ENCODE data around the gene SMARCC1.

The SMARCC1 gene

GRCh38 chr3:47571391-47572175 is 210.1 kb downstream of the SMARCC1 start:
- H3K4me3 ChIP-seq (ENCODE audit: insufficient read depth, low read depth, low read length, poor library complexity, severe bottlenecking): no peak overlapping the region
- DNase-seq: no peak
- no peaks in the 10 kb centered on the region for H3K4me1 ChIP-seq (ENCODE audit: control insufficient read depth, insufficient read depth, low read length, poor library complexity, severe bottlenecking)
- H3K27ac ChIP-seq (ENCODE audit: insufficient read depth, low read length, poor library complexity, severe bottlenecking): no peak overlapping the region
- H3K9me3 ChIP-seq (ENCODE audit: control insufficient read depth, low read length): no peaks in the 10 kb centered on the region
- H3K36me3 ChIP-seq (ENCODE audit: control insufficient read depth, insufficient read depth, low read length): no peaks in the 10 kb centered on the region
- no peaks in the 10 kb centered on the region for H3K27me3 ChIP-seq (replicated peaks; ENCODE audit: control insufficient read depth, insufficient read depth, low read length, poor library complexity, severe bottlenecking)

- no peak for DNase-seq
- Histone ChIP-seq H3K4me1 (ENCODE audit: control insufficient read depth, insufficient read depth, low read length, poor library complexity, severe bottlenecking) (no peaks in the 10 kb centered on the region), H3K36me3 (ENCODE audit: control insufficient read depth, insufficient read depth, low read length) (no peaks in the 10 kb centered on the region), H3K4me3 (ENCODE audit: insufficient read depth, low read depth, low read length, poor library complexity, severe bottlenecking) (no peak overlapping the region), H3K27ac (ENCODE audit: insufficient read depth, low read length, poor library complexity, severe bottlenecking) (no peak overlapping the region), H3K27me3 (replicated peaks; ENCODE audit: control insufficient read depth, insufficient read depth, low read length, poor library complexity, severe bottlenecking) (no peaks in the 10 kb centered on the region), H3K9me3 (ENCODE audit: control insufficient read depth, low read length) (no peaks in the 10 kb centered on the region)
These were observed 212.8 kb downstream of the SMARCC1 start for GRCh38 chr3:47568901-47569300.

DNA sequence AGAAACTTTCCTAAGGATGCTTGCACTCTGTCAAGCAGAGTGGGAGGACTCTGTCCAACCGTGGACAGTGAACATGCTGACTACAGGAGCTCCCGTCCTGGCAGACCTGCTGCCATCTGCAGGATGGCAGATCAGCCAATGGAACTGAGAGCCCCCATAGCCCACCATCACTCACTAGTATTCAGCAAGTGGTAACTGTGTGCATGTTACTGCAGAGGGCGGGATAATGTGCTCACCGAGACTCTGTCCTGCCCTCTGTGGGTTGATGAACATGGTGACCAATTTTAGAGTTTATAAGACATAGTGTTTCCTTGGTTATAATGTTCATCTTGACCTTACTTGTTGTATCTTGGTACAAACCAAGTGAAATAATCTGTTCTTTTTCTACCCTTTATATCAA is 214.5 kb downstream of the SMARCC1 start:
- H3K4me3 ChIP-seq (ENCODE audit: insufficient read depth, low read depth, low read length, poor library complexity, severe bottlenecking): no peak overlapping the region
- no peak for DNase-seq
- H3K9me3 ChIP-seq (ENCODE audit: control insufficient read depth, low read length): no peaks in the 10 kb centered on the region
- H3K36me3 ChIP-seq (ENCODE audit: control insufficient read depth, insufficient read depth, low read length): no peaks in the 10 kb centered on the region
- no peaks in the 10 kb centered on the region for H3K27me3 ChIP-seq (replicated peaks; ENCODE audit: control insufficient read depth, insufficient read depth, low read length, poor library complexity, severe bottlenecking)
- no peak overlapping the region for H3K27ac ChIP-seq (ENCODE audit: insufficient read depth, low read length, poor library complexity, severe bottlenecking)
- no peaks in the 10 kb centered on the region for H3K4me1 ChIP-seq (ENCODE audit: control insufficient read depth, insufficient read depth, low read length, poor library complexity, severe bottlenecking)

DNA sequence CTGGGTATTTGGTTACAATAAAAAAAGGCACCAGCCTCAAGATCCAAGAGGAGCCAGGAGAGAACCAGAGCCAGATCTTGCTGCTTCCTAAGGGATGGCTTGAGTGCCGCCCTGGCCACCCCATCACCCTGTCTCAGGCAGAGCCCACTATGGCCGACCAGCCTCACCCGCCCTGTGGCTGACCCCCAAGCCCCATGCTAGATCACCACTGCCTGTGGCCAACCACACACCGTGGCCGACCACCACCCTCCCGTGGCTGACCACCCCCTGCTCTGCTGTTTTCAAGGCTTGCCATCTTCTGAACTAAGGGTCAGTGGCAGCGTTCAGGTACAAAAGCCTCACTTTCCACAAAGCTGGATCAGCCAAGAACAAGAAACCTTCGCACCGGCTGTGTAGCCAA is 215.0 kb downstream of the SMARCC1 start:
- H3K4me1 ChIP-seq (ENCODE audit: control insufficient read depth, insufficient read depth, low read length, poor library complexity, severe bottlenecking): no peaks in the 10 kb centered on the region
- no peak overlapping the region for H3K4me3 ChIP-seq (ENCODE audit: insufficient read depth, low read depth, low read length, poor library complexity, severe bottlenecking)
- H3K9me3 ChIP-seq (ENCODE audit: control insufficient read depth, low read length): no peaks in the 10 kb centered on the region
- H3K27me3 ChIP-seq (replicated peaks; ENCODE audit: control insufficient read depth, insufficient read depth, low read length, poor library complexity, severe bottlenecking): no peaks in the 10 kb centered on the region
- no peak overlapping the region for H3K27ac ChIP-seq (ENCODE audit: insufficient read depth, low read length, poor library complexity, severe bottlenecking)
- no peak for DNase-seq
- H3K36me3 ChIP-seq (ENCODE audit: control insufficient read depth, insufficient read depth, low read length): no peaks in the 10 kb centered on the region

DNA sequence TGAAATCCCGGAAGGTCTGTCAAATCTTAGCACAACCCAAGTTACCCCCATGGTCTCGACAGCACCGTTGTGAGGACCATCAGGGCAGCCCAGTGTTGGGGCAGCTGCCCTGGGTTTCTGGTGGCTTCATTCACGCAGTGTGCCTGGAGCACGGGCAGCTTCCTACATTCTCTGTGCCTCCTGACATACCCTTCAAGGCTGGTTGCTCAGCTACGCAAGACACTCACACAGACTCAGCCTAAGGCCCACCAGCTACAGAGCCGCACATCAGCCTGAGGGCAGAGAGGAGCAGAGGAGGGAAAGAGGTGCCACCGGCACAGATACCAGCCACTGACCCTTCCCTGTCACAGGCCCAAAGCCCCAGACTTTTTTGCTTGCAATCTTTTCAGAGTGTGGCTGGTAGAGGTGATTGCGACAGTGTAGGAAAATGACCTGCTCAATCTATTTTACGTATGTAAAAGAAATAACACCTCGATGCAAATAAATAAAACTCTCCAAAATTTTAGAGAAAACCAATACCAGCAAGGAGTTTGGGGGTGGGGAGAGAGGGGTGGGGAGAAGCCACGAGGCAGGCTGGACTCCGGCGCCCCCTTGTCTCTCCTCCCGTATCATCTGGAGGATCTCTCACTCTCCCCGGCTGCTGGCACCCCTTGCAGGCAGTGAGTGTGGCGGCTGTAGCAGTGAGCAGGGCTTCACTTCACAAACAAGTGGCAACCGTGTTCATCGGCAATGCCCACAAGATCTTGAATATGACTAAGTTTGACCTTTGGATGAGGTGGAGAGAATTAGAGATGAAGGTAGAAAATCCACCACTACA is 215.8 kb downstream of the SMARCC1 start:
- H3K4me3 ChIP-seq (ENCODE audit: insufficient read depth, low read depth, low read length, poor library complexity, severe bottlenecking): no peak overlapping the region
- no peak for DNase-seq
- H3K36me3 ChIP-seq (ENCODE audit: control insufficient read depth, insufficient read depth, low read length): no peaks in the 10 kb centered on the region
- H3K9me3 ChIP-seq (ENCODE audit: control insufficient read depth, low read length): no peaks in the 10 kb centered on the region
- H3K27ac ChIP-seq (ENCODE audit: insufficient read depth, low read length, poor library complexity, severe bottlenecking): no peak overlapping the region
- H3K4me1 ChIP-seq (ENCODE audit: control insufficient read depth, insufficient read depth, low read length, poor library complexity, severe bottlenecking): no peaks in the 10 kb centered on the region
- no peaks in the 10 kb centered on the region for H3K27me3 ChIP-seq (replicated peaks; ENCODE audit: control insufficient read depth, insufficient read depth, low read length, poor library complexity, severe bottlenecking)

DNA sequence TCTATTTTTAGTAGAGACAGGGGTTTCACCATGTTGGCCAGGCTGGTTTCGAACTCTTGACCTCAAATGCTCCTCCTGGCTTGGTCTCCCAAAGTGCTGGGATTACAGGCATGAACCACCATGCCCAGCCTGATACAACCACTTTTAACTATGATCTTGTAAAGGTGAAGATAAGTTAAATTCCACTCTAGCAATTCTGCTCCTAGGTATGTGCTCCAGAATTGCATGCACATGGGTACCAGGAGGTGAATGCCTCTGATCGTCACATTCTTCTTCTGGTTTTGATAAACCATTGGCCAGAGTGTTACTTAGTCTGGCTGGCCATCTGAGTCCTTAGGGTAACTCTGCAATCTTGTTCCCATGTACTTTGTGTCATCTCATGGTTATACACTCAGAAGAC is 225.3 kb downstream of the SMARCC1 start:
- no peaks in the 10 kb centered on the region for H3K4me1 ChIP-seq (ENCODE audit: control insufficient read depth, insufficient read depth, low read length, poor library complexity, severe bottlenecking)
- no peak for DNase-seq
- no peak overlapping the region for H3K4me3 ChIP-seq (ENCODE audit: insufficient read depth, low read depth, low read length, poor library complexity, severe bottlenecking)
- H3K9me3 ChIP-seq (ENCODE audit: control insufficient read depth, low read length): no peaks in the 10 kb centered on the region
- H3K27me3 ChIP-seq (replicated peaks; ENCODE audit: control insufficient read depth, insufficient read depth, low read length, poor library complexity, severe bottlenecking): no peaks in the 10 kb centered on the region
- no peak overlapping the region for H3K27ac ChIP-seq (ENCODE audit: insufficient read depth, low read length, poor library complexity, severe bottlenecking)
- H3K36me3 ChIP-seq (ENCODE audit: control insufficient read depth, insufficient read depth, low read length): no peaks in the 10 kb centered on the region

DNA sequence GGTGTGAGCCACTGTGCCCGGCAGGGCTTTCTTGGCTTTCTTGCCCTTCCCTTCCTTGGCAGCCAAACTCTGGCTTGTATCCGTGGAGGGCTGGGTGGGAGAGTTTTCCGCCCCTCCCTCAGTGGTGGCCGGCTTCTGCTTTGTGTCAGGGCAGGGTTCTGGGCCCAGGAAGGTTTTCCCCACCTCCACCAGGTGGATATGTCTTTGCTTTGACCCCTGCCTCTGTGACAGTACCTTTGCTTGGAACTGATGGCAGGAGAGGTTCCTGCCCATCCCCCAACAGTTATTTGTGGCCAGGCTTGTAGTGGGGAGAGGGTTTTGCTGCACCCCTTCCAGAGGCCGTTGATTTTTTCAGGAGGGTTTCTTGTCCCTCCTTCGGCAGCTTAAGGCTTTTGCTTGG is 227.4 kb downstream of the SMARCC1 start:
- no peak for DNase-seq
- Histone ChIP-seq H3K36me3 (ENCODE audit: control insufficient read depth, insufficient read depth, low read length) (no peaks in the 10 kb centered on the region), H3K4me1 (ENCODE audit: control insufficient read depth, insufficient read depth, low read length, poor library complexity, severe bottlenecking) (no peaks in the 10 kb centered on the region), H3K27me3 (replicated peaks; ENCODE audit: control insufficient read depth, insufficient read depth, low read length, poor library complexity, severe bottlenecking) (no peaks in the 10 kb centered on the region), H3K4me3 (ENCODE audit: insufficient read depth, low read depth, low read length, poor library complexity, severe bottlenecking) (no peak overlapping the region), H3K27ac (ENCODE audit: insufficient read depth, low read length, poor library complexity, severe bottlenecking) (no peak overlapping the region), H3K9me3 (ENCODE audit: control insufficient read depth, low read length) (no peaks in the 10 kb centered on the region)

GRCh38 chr3:47553407-47553806 is 228.3 kb downstream of the SMARCC1 start:
- no peak overlapping the region for H3K27ac ChIP-seq (ENCODE audit: insufficient read depth, low read length, poor library complexity, severe bottlenecking)
- H3K4me1 ChIP-seq (ENCODE audit: control insufficient read depth, insufficient read depth, low read length, poor library complexity, severe bottlenecking): no peaks in the 10 kb centered on the region
- no peak for DNase-seq
- no peaks in the 10 kb centered on the region for H3K27me3 ChIP-seq (replicated peaks; ENCODE audit: control insufficient read depth, insufficient read depth, low read length, poor library complexity, severe bottlenecking)
- no peaks in the 10 kb centered on the region for H3K9me3 ChIP-seq (ENCODE audit: control insufficient read depth, low read length)
- no peak overlapping the region for H3K4me3 ChIP-seq (ENCODE audit: insufficient read depth, low read depth, low read length, poor library complexity, severe bottlenecking)
- H3K36me3 ChIP-seq (ENCODE audit: control insufficient read depth, insufficient read depth, low read length): no peaks in the 10 kb centered on the region

- H3K36me3 ChIP-seq (ENCODE audit: control insufficient read depth, insufficient read depth, low read length): no peaks in the 10 kb centered on the region
- no peaks in the 10 kb centered on the region for H3K4me1 ChIP-seq (ENCODE audit: control insufficient read depth, insufficient read depth, low read length, poor library complexity, severe bottlenecking)
- H3K27ac ChIP-seq (ENCODE audit: insufficient read depth, low read length, poor library complexity, severe bottlenecking): no peak overlapping the region
- no peak overlapping the region for H3K4me3 ChIP-seq (ENCODE audit: insufficient read depth, low read depth, low read length, poor library complexity, severe bottlenecking)
- H3K27me3 ChIP-seq (replicated peaks; ENCODE audit: control insufficient read depth, insufficient read depth, low read length, poor library complexity, severe bottlenecking): no peaks in the 10 kb centered on the region
- no peaks in the 10 kb centered on the region for H3K9me3 ChIP-seq (ENCODE audit: control insufficient read depth, low read length)
- DNase-seq: no peak
These were observed 239.1 kb downstream of the SMARCC1 start for GRCh38 chr3:47542471-47543173.
